Ramos (cell line): ENCODE measurements around the gene SFN.
"Not testable (repeated sequence)": the region's sequence is repeated elsewhere in the genome, so short reads cannot be mapped to it uniquely, and the experiment has no call there.

Experiments
- in situ Hi-C: fragments of 300-500 bp; cut with MboI; formaldehyde crosslinking; loops from one replicate; pipeline ENCODE4 v1.14.3; 2022; ENCODE audit warnings: low sequenced_read_pairs; ENCODE audit not compliant: unreplicated experiment

SFN gene

DNA sequence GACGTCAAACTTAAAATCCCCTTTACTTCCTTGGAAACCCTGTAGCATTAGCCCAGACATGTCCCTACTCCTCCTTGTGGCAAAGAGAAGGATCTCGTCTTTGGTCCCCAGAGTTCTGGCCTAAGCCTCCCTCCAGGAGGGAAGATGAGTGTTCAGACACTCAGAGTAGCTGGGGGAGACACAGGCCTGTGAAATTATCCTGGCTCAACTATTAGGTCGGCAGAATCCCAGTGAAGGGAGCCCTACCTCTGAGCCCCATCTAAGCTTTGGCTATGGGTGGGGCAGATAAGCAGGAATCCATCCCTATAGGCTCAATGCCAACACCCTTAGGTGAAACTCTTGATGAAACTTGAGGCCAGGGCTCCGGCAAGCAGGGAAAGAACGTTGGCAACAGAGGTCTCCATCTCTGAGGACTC, 1.7 kb upstream of the SFN start:
- in situ Hi-C loops: no loop called here

DNA sequence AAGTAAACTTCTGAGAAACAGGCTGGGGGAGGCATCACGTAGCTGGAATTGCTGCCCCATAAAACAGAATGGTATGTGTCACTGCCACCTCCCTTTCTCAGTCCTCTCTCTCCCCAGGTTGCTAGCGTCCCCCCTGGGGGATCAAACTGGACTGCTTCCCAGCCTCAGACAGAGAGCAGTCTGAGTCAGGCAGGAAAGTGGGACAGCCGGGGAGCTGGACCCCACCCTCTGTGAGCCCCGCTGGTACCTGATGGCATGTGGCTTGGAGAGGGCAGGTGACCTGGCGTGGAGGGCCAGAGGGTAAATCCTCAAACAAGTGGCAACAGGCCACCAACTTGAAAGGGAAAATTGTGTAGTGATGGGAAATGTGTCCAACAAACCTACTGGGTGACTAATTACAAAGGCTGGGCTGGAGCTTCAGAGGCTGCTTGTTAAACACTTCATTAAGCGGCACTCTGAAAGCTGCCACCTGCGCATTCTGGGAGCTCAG, 1.0 kb upstream of the SFN start:
- in situ Hi-C loops: no loop called here

DNA sequence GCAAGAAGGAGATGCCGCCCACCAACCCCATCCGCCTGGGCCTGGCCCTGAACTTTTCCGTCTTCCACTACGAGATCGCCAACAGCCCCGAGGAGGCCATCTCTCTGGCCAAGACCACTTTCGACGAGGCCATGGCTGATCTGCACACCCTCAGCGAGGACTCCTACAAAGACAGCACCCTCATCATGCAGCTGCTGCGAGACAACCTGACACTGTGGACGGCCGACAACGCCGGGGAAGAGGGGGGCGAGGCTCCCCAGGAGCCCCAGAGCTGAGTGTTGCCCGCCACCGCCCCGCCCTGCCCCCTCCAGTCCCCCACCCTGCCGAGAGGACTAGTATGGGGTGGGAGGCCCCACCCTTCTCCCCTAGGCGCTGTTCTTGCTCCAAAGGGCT, 732 bp downstream of the SFN start:
- in situ Hi-C loops: no loop called here

DNA sequence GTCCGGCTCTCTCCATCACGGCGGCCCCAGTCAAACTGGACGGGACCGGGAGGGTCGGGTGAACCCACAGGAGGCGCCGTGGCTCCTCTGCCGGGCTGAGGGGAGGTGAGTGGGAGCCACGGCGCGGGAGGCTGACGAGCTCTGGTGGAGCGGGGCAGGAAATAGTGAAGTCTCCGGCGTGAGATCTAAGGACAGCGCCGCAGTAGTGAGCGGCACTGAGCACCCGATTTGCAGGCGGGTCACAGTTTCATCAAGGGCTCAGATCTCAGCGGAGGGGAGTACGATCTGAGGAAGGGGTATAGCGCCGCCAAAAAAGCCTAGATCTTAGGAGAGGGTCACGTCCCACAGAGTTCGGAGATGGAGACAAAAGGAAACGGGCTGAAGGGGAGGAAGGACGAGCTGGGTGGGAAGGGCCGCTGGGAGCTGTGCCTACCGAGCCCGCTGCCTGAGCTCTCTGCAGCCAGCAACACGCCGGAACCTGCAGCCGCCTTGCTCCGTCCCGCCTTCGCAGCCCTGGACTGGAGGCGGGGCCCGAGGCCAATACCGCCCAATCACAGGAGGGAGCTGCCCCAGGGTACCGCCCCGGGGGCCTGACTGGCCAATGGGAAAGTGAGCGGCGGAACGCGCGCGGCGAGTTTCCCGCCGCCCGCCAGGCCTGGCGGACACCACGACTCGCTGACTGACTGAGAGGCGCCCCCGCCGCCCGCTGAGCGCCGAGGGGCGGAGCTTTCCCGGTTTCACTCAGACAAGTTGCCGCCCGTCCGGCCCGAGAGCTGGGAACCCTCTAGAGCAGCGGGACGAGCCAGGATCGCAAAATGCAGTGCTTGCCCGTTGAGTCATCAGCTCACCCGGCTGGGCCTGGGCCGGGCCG, 1.9 kb downstream of the SFN start:
- in situ Hi-C loops: no loop called here

DNA sequence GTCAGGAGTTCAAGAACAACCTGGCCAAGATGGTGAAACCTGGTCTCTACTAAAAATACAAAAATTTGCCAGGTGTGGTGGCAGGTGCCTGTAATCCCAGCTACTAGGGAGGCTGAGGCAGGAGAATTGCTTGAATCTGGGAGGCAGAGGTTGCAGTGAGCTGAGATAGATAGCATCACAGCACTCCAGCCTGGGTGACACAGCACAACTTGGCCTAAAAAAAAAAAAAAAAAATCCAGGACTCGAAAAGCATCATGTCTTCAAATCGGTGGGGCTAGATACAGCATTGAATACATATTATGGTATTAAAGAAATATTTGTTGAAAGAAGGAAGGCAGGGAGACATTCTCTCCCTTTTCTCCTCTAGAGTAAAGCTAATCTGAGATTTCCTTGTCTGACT, 10.1 kb downstream of the SFN start:
- in situ Hi-C loops: not testable (repeated sequence)

DNA sequence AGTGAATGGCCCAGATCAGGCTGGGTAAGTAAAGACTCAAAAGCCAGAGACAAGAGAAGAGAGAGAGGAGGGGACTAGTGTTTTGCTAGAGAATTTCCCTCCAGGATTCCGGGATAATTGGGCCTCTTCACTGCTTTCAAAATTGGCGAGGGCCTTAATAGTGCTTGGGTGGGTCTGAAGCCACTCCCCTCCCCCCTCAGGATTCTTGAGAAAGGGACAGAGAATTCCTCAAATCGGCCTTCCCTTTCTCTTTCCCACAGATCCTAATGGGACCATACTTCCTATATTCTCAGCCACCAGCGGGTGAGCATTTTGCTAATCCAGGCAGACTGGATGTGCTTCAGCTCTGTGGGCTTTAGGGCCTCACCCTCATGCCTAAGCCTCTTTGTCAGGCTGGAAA, 11.9 kb downstream of the SFN start:
- in situ Hi-C loops: no loop called here

DNA sequence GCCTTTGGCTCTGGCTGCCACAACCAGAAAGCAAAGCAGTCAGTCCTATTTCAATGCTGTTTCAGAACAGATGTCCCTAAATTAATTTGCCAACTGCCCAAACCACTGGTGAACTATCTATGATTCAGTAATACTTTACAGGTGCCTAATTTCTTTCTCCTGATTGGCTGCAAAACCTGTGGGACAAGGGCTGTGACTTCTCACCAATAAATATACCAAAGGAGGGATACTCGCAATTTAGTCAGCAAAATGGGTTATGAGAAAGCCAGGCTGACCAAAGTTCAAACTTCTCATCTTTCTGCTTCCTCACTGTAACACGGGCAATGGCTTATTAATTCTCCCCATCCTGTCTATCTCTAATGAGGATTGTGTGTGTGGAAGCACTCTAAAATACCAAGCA, 14.4 kb downstream of the SFN start:
- in situ Hi-C loops: no loop called here

DNA sequence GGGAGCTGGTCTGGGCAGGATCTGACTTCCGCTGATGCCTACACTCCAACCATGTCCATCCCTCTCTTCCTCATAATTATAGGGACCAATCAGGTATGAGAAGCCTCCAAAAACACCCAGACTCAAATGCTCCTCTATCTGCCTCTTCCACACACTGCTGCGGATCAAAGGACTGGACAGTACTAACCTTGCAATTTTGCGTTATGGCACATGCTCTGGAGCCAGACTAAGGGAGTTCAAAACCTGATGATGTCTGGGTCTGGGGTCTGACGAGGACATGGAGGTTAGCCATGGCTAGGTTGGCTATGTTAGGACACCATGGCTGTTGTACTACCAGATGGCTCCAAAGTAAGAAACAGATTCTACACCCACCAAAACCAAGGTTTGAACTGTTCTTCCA, 16.8 kb downstream of the SFN start:
- in situ Hi-C loops: no loop called here

DNA sequence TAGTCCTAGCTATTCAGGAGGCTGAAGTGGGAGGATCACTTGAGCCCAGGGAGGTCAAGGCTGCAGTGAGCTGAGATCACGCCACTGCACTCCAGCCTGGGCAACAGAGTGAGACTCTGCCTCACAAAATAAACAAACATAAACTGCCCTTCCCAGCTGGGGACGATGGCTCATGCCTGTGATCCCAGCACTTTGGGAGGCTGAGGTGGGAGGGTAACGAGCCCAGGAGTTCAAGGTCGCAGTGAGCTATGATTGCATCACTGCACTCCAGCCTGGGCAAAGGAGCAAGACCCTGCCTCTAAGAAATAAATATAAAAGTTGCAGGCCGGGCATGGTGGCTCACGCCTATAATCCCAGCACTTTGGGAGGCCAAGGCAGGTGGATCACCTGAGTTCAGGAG, 18.7 kb downstream of the SFN start:
- in situ Hi-C loops: not testable (repeated sequence)

DNA sequence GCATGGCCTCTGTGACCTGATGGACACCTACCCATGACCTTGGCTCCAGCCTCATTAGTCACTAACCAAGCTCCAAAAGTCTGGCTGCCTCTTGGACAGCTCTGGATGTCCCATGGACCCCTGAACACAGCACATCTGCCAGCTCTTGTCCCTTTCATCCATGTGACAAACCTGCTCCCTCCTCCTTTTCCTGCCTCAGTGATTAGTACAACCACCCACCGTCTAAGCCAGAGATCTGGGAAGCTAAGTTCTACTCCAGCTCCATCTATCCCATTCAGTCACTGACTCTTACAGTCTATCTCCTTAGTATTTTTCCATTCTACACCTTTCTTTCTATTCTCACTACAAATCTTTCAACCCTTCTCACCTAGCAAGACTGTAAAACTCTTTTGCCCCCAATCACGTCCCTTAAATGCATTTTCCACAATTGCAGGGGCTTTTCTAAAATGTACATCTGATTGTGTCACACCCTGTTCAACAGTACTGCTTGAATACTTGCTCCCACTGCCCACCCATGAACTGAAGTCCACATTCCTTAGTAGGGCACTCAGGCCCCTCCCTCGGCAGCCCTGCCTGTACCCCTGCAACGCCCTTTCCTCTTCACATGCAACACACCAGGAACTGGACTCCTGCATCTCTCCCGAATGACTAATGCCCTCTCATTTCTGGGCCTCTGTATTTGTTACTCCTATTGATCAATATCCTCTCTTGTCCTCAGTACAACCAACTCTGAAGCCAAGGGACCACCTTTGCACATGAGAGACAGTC, 19.9 kb downstream of the SFN start:
- in situ Hi-C loops: no loop called here

DNA sequence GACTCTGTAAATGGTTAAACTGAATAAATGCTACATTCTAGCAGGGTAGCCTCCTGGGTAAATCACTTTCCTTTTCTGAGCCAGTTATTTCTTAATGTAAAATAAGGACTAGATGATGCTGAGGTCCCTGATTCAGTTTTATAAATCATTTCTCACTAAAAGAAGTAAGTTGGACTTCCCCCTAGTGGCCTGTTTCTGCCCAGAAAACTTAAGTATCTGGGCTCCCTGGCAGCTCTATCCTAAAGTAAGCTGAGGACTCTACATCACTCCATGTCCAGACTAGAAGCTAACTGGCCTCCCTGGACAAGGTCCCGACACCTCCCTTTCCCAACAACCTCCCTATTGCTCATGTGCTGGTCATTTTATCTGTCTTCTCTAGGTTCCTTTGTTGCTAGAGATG, 24.2 kb downstream of the SFN start:
- in situ Hi-C loops: no loop called here

DNA sequence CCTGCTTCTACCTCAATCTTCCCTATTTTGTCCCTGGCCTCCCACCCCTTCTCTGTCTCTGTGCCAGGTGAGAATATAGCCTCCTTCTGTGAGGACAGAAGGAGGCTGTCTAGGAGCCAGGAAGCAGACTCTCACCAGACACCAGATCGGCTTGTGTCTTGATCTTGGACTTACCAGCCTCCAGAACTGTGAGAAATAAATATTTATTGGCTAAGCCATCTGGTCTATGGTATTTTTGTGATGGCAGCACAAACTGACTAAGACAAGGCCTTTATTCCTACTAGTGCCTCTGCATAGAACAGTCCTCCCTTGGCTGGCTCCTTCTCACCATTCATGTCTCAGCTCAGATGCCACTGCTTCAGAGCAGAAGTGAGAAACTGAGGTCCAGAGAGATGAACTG, 25.3 kb downstream of the SFN start:
- in situ Hi-C loops: no loop called here

DNA sequence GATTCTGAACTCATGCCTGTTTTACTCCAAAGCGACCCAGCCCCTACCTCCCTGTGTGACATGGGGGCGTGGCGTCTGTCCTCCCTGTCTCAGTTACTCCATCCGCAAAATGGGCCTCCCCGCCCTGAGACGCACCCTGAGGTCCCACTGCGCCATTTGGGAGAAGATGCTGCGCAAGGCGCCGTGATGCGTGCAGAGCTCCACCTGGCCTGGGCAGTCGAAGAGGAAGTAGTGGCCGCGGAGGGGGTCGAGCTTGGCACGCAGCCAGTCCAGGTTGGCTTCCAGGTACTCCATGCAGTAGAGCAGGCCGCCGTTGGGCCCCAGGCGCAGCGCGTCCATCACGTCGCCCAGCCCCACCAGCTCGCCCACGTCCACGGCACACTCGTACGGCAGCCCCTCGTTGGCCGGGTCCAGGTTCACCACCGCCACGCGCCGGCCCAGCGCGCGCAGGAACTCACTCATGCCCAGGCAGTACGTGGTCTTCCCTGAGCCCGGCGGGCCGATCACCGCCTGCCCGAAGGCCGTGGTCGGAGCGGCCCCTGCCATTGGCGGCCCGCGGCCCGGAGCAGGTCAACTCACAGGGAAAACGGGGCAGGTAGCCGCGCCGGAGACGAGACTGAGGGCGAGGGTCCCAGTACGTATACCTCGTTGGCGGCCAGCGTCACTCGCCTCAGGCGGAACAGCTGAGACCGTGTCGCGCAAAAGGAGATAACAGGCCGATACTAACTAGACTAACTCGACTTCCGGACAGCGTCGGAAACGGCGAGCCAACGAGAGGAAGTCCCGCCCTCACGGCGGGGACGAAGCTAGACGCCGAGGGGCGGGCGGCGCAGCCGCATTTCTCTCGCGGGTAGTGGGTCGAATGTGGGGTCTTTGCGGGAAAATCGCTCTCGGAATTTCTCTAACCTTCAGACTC, 26.9 kb downstream of the SFN start, which contains the start of gene GPN2:
GPN2 (minus strand) TSS at position 733 of the 916 bp plus-strand sequence; CDS start at position 546, 187 bp downstream.
- in situ Hi-C loops: no loop called here

DNA sequence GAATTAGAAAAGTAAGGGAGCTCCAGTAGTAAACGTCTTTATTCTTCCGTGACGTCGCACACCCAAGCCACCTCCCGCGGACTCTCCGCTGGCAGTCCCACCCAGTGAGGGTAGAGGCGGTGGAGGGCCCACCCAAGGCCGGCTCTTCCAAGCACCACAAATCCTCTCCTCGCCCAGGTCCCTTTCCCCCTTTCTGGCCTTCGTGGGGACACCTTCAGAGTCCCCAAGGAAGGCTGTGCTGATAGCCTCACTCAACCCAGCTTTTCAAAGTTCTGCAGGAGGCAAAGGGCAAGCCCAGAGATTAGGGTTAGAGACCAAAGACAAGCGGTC, 27.5 kb downstream of the SFN start:
- in situ Hi-C loops: no loop called here

DNA sequence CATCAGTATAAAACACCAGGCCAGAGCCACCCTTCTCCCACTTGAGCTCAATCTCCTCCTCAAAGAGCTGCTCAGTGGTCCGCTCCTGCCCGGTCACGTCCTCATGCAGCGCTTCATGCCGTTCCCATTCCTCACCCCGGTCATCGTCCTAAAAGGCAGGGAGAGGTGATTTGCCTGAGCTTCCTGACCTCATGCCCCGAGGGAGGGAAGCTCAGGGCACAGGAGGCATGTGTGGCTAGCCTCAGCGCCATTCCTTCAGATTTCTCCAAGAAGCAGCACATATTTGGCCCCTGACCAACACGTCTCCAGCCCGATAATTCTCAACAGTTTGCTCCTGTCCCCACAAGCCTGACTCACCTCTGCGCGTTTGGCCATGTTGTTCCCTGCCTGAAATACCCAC, 31.3 kb downstream of the SFN start:
- in situ Hi-C loops: no loop called here

DNA sequence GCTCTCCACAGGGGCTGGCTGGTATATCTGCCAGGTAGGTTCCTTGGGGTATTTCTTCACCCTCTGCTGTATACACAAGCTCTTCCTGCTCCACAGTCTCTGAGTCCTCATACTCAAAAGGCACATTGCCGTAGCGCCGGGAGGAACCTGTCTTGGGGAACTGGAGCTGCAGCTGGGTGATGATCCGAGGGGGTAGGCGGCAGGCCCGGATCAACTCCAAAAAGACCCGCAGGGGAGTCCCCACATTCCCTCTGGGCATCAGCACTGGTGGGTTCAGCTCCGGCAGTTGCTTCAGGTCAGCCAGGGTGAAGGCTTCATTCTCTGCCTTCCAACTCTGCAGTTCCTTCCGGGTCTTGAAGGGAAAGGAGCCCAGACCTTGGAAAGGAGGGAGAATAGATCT, 34.4 kb downstream of the SFN start:
- in situ Hi-C loops: no loop called here

DNA sequence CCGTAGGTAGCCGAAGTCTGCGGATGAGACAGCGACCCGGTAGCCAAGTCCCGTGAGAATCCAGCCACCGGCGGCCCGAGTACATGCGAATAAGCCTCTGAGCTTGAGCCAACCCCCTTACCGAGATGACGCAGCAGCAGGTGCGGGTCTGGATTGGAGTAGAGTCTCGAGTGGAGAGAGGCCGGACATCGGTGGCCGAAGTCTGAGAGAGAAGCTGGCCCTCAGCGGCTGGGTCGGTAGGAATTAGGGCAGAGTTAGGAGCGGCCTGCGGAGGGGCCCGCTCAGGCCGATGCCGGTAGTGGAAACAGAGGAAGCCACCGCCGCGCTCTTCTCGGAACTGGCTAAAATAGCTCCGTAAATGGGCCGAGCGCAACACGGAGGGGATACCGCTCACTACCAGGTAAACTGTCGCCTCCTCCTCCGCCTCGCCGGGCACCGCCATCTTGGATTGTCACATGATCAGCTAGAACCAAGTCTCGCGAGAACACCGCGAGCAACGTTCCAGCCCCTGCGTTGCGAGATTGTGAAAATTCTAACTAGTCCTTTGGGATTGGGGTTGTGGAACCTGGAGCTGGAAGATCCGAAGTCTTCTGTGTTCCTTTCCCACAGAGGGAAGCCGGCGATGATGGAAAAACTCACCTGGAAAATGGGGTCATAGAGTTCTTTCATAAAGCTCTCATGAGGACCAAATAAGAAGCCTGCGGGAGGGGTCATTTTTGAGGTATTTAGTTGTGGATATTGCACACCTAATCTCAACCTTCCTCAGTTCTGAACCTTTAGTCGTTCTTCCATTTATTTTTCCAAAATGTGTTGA, 37.3 kb downstream of the SFN start, which contains the start of gene GPATCH3:
GPATCH3 (minus strand) TSS at position 467 of the 814 bp plus-strand sequence; CDS start at position 442, 25 bp downstream.
- in situ Hi-C loops: no loop called here

DNA sequence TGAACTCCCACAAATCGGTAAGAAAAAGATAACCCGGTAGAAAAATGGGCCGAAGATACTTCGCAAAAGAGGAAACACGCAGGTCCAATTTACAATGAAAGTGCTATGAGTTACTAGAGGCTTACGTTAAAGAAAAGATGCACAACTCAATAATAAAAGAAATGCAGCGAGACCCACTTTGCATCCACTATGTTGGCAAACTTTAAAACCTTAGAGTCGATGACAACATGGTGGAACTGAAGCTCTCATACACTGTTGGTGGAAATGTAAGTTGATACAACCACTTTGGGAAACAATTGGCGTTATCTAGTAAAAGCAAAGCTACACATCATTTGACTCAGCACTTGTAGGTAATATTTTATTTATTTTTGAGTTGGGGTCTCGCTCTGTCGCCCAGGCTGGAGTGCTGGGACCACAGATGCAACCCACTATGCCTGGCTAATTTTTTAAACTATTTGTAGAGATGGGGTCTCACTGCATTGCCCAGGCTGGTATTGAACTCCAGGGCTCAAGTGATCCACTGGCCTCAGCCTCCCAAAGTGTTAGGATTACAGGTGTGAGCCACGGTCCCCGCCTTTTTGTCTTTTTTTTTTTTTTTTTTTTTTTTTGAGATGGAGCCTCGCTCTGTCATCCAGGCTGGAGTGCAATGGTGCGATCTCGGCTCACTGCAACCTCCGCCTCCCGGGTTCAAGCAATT, 38.0 kb downstream of the SFN start:
- in situ Hi-C loops: no loop called here
